WERI-Rb-1 (cell line): ENCODE measurements around the gene CEP85.

Source experiments
- DNase-seq: peaks from one replicate; pipeline ENCODE4 v3.0.0-alpha.2; 2020
- H3K27ac ChIP-seq: fragments of 250-450 bp; sonication (Bioruptor Pico); 2 replicates; pipeline ENCODE4 v1.5.1; 2020; ENCODE audit warnings: mild to moderate bottlenecking, moderate library complexity
- H3K27me3 ChIP-seq: fragments of 250-450 bp; sonication (Bioruptor Pico); 2 replicates; pipeline ENCODE4 v1.5.1; 2021; ENCODE audit warnings: mild to moderate bottlenecking, low read depth, moderate library complexity; ENCODE audit not compliant: insufficient read depth, severe bottlenecking
- H3K36me3 ChIP-seq: fragments of 250-450 bp; sonication (Bioruptor Pico); 2 replicates; pipeline ENCODE4 v1.5.1; 2020; ENCODE audit warnings: mild to moderate bottlenecking, moderate library complexity
- H3K4me3 ChIP-seq: 2 replicates; pipeline ENCODE4 v1.5.1; 2011; ENCODE audit warnings: low read depth, mild to moderate bottlenecking, control low read depth, low read length
- H3K9me3 ChIP-seq: fragments of 250-450 bp; sonication (Bioruptor Pico); 2 replicates; pipeline ENCODE4 v1.5.1; 2021; ENCODE audit warnings: mild to moderate bottlenecking, moderate library complexity; ENCODE audit not compliant: severe bottlenecking
- TF ChIP-seq, protein P1 (sequence below): IDR thresholded peaks from 2 replicates; pipeline ENCODE4 v1.5.1; 2011; ENCODE audit warnings: low read depth, mild to moderate bottlenecking, control low read depth, inconsistent platforms, low read length

CEP85 gene

GRCh38 chr1:26322042-26322331 lies 88.0 kb downstream of the CEP85 start:
- Histone ChIP-seq H3K27ac (no peak overlapping the region), H3K36me3 (peaks cover 32% of the 10 kb centered on the region), H3K27me3 (no peaks in the 10 kb centered on the region), H3K4me3 (no peak overlapping the region), H3K9me3 (no peaks in the 10 kb centered on the region)
- TF ChIP-seq, protein P1, sequence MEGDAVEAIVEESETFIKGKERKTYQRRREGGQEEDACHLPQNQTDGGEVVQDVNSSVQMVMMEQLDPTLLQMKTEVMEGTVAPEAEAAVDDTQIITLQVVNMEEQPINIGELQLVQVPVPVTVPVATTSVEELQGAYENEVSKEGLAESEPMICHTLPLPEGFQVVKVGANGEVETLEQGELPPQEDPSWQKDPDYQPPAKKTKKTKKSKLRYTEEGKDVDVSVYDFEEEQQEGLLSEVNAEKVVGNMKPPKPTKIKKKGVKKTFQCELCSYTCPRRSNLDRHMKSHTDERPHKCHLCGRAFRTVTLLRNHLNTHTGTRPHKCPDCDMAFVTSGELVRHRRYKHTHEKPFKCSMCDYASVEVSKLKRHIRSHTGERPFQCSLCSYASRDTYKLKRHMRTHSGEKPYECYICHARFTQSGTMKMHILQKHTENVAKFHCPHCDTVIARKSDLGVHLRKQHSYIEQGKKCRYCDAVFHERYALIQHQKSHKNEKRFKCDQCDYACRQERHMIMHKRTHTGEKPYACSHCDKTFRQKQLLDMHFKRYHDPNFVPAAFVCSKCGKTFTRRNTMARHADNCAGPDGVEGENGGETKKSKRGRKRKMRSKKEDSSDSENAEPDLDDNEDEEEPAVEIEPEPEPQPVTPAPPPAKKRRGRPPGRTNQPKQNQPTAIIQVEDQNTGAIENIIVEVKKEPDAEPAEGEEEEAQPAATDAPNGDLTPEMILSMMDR = no peak
- DNase-seq = no peak

- no peak overlapping the region for H3K27ac ChIP-seq
- no peak overlapping the region for H3K4me3 ChIP-seq
- no peak for DNase-seq
- no peaks in the 10 kb centered on the region for H3K9me3 ChIP-seq
- H3K27me3 ChIP-seq = no peaks in the 10 kb centered on the region
- TF ChIP-seq, protein P1 = no peak
- H3K36me3 ChIP-seq = peaks cover 32% of the 10 kb centered on the region
These were observed 89.4 kb downstream of the CEP85 start for GRCh38 chr1:26323382-26323781.

DNA sequence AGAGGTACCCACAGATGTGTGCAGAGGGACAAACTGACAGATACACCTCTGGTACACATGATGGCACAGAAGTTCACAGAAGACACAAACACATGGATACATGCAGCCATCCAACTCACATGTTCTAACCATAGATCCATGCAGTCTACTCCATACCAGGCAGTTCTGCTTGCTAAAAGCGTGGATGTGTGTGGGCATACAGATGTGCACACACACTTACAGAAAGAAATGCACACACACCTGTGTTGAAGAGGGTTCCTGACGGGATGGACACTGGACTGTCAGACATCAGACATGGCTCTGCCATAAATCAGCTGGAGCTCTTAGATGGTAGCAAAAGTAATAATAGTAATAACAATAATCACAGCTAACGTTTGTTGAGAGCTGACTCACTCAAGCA lies 90.5 kb downstream of the CEP85 start:
- TF ChIP-seq, protein P1 = no peak
- no peak overlapping the region for H3K4me3 ChIP-seq
- peaks cover 32% of the 10 kb centered on the region for H3K36me3 ChIP-seq
- no peaks in the 10 kb centered on the region for H3K9me3 ChIP-seq
- no peaks in the 10 kb centered on the region for H3K27me3 ChIP-seq
- H3K27ac ChIP-seq = no peak overlapping the region
- DNase-seq = no peak

GRCh38 chr1:26327956-26328362 lies 94.0 kb downstream of the CEP85 start:
- no peaks in the 10 kb centered on the region for H3K27me3 ChIP-seq
- H3K9me3 ChIP-seq = no peaks in the 10 kb centered on the region
- peak; percentile 89 for DNase-seq
- TF ChIP-seq, protein P1 = peak; percentile 56
- no peak overlapping the region for H3K4me3 ChIP-seq
- H3K36me3 ChIP-seq = peaks cover 24% of the 10 kb centered on the region
- H3K27ac ChIP-seq = peak overlapping the region; percentile 73
